GM12878 (cell line): Measurements from ENCODE around the gene TTC1. TPM values are rescaled to one million over a fixed set of nuclear protein-coding genes. Genes with fewer than 3 reads are reported as not detected.

ENCODE experiments used
- ATAC-seq: fragments of 200-7000 bp; cut with Tn5 transposase; 3 replicates; pipeline ENCODE4 v1.9.1; 2020; ENCODE audit warnings: mild to moderate bottlenecking, moderate library complexity
- BruUV-seq: library from RNA; stranded (reverse); fragments of 400-500 nt; replicated peaks from 2 replicates; lab custom pipeline; 2021; lab: Mats Ljungman, UMichigan
- CTCF ChIA-PET: fragments of 300-600 bp; sonication (Branson Sonifier 250); formaldehyde crosslinking; extraction: SDS; loops from one replicate; lab custom pipeline; 2021; ENCODE audit warnings: inconsistent platforms; lab: Yijun Ruan, JAX
- POLR2A ChIA-PET: fragments of 350-600 bp; formaldehyde crosslinking; extraction: SDS; loops from one replicate; lab custom pipeline; 2021; ENCODE audit warnings: inconsistent platforms; lab: Charles Lee
- RAD21 ChIA-PET: fragments of 300-600 bp; sonication (Branson Sonifier 250); formaldehyde crosslinking; loops from one replicate; lab custom pipeline; 2023; ENCODE audit warnings: antibody characterized with exemption; ENCODE audit not compliant: unreplicated experiment; lab: Charles Lee
- SMC1A ChIA-PET: fragments of 300-600 bp; sonication (Branson Sonifier 250); formaldehyde crosslinking; loops from one replicate; lab custom pipeline; 2023; ENCODE audit not compliant: unreplicated experiment, uncharacterized antibody; lab: Charles Lee
- DNase-seq: peaks from one replicate; pipeline ENCODE4 v3.0.0-alpha.2; 2011; ENCODE audit warnings: low read depth, low spot score
- FAIRE-seq: peaks from 3 replicates; lab custom pipeline; 2011; peaks lifted over from hg19 to GRCh38; lab: Jason Lieb, UNC
- H2AFZ ChIP-seq: 2 replicates; pipeline ENCODE4 v1.6.0; 2011; ENCODE audit warnings: low read depth, low read length, control low read depth; ENCODE audit not compliant: control insufficient read depth
- H3K27ac ChIP-seq: 2 replicates; pipeline ENCODE4 v1.5.1; 2011; ENCODE audit warnings: control low read depth; ENCODE audit not compliant: control insufficient read depth, insufficient read depth
- H3K27me3 ChIP-seq, 2 experiments: replicated peaks in 1 of 2; 2 replicates each; pipeline versions ENCODE4 v1.6.0 to v1.6.1; 2011; ENCODE audit warnings: low read length in 1 of 2; ENCODE audit not compliant: control insufficient read depth in 2 of 2, insufficient read depth in 2 of 2
- H3K36me3 ChIP-seq, 2 experiments: 2 replicates each; pipeline ENCODE4 v1.5.1; 2011; ENCODE audit warnings: low read length in 1 of 2; ENCODE audit not compliant: control insufficient read depth in 2 of 2, insufficient read depth in 2 of 2
- H3K4me1 ChIP-seq: 2 replicates; pipeline ENCODE4 v1.6.1; 2011; ENCODE audit warnings: mild to moderate bottlenecking, low read length, moderate library complexity, mixed read lengths; ENCODE audit not compliant: control insufficient read depth, insufficient read depth
- H3K4me2 ChIP-seq: 2 replicates; pipeline ENCODE4 v1.6.0; 2011; ENCODE audit warnings: control low read depth; ENCODE audit not compliant: control insufficient read depth, insufficient read depth
- H3K4me3 ChIP-seq: fragments of 200-600 bp; sonication (generic); 2 replicates; pipeline ENCODE4 v1.5.1; 2016
- H3K79me2 ChIP-seq: 2 replicates; pipeline ENCODE4 v1.6.0; 2011; ENCODE audit warnings: low read length; ENCODE audit not compliant: control insufficient read depth, insufficient read depth
- H3K9ac ChIP-seq: 2 replicates; pipeline ENCODE4 v1.8.0; 2011; ENCODE audit warnings: low read length, control low read depth, mixed read lengths; ENCODE audit not compliant: control insufficient read depth, insufficient read depth
- H3K9me3 ChIP-seq: replicated peaks from 3 replicates; pipeline ENCODE4 v1.5.1; 2011; ENCODE audit warnings: mild to moderate bottlenecking, low read length; ENCODE audit not compliant: control insufficient read depth, insufficient read depth
- H4K20me1 ChIP-seq: 2 replicates; pipeline ENCODE4 v1.6.0; 2011; ENCODE audit not compliant: control insufficient read depth, insufficient read depth
- ATF7 ChIP-seq: fragments of 450-650 bp; IDR thresholded peaks from 2 replicates; pipeline ENCODE4 v1.6.1; 2016; ENCODE audit warnings: low read depth, mild to moderate bottlenecking
- HCFC1 ChIP-seq: fragments of 150-350 bp; IDR thresholded peaks from 2 replicates; pipeline ENCODE4 v1.6.1; 2014; ENCODE audit warnings: low read length
- JUND ChIP-seq: IDR thresholded peaks from 2 replicates; pipeline ENCODE4 v1.6.1; 2012; ENCODE audit warnings: low read depth, mild to moderate bottlenecking, low read length, improper control_type of control experiment, moderate library complexity
- MAX ChIP-seq: IDR thresholded peaks from 2 replicates; pipeline ENCODE4 v1.6.1; 2012; ENCODE audit warnings: low read depth, low read length, improper control_type of control experiment
- MEF2B ChIP-seq: fragments of 450-650 bp; IDR thresholded peaks from 2 replicates; pipeline ENCODE4 v1.6.1; 2018; ENCODE audit warnings: mild to moderate bottlenecking, moderate library complexity; ENCODE audit not compliant: partially characterized antibody, poor library complexity, severe bottlenecking
- NBN ChIP-seq: fragments of 450-650 bp; IDR thresholded peaks from 2 replicates; pipeline ENCODE4 v1.6.1; 2016
- NFXL1 ChIP-seq: fragments of 450-650 bp; IDR thresholded peaks from 2 replicates; pipeline ENCODE4 v1.6.1; 2017; ENCODE audit warnings: antibody characterized with exemption, mild to moderate bottlenecking, borderline replicate concordance
- NFYB ChIP-seq: IDR thresholded peaks from 2 replicates; pipeline ENCODE4 v1.6.1; 2011; ENCODE audit warnings: low read depth, mild to moderate bottlenecking, low read length, improper control_type of control experiment, moderate library complexity; ENCODE audit not compliant: insufficient read depth
- POU2F2 ChIP-seq: IDR thresholded peaks from 3 replicates; pipeline ENCODE4 v1.6.1; 2011; ENCODE audit warnings: low read depth, mild to moderate bottlenecking, low read length, borderline replicate concordance
- TAF1 ChIP-seq: IDR thresholded peaks from 2 replicates; pipeline ENCODE4 v1.6.1; 2011; ENCODE audit warnings: mild to moderate bottlenecking, low read depth, low read length, borderline replicate concordance
- ZNF217 ChIP-seq: fragments of 450-650 bp; IDR thresholded peaks from 2 replicates; pipeline ENCODE4 v1.6.1; 2017; ENCODE audit warnings: antibody characterized with exemption, mild to moderate bottlenecking
- ZZZ3 ChIP-seq: IDR thresholded peaks from 2 replicates; pipeline ENCODE4 v1.6.1; 2011; ENCODE audit warnings: low read depth; ENCODE audit not compliant: control insufficient read depth, insufficient read length
- WGBS: methylation state at CpG from one replicate; pipeline ENCODE4 v1.1.6; 2016; ENCODE audit warnings: low lambda C conversion rate; ENCODE audit not compliant: insufficient replicate concordance, insufficient coverage; ENCODE audit errors: missing lambda C conversion rate; 5-methylcytosine and 5-hydroxymethylcytosine counted together
- in situ Hi-C: fragments of 300-500 bp; cut with MboI; formaldehyde crosslinking; loops from 9 replicates; pipeline ENCODE4 v1.14.3; 2018; ENCODE audit warnings: mixed read lengths
- intact Hi-C: fragments of 100-400 bp; cut with micrococcal nuclease; formaldehyde crosslinking; loops from one replicate; pipeline ENCODE4 v1.14.2; 2022; ENCODE audit not compliant: unreplicated experiment
- polyA plus RNA-seq, 11 experiments: library from polyadenylated mRNA; depleted of rRNA in 4 of 11; unstranded in 6 of 11; stranded (reverse) in 5 of 11; fragments of >200 nt; fragmentation: Nextera tagmentation in 4 of 11; fragmentation: Illumina TruSeq in 1 of 11; extraction: Ambion mirVana in 4 of 11; extraction: Trizol in 1 of 11; gene quantifications; 1 replicate in 1 of 11; 2 replicates in 10 of 11; pipeline versions ENCODE4 v1.2.1 to v1.2.3, GENCODE V29; 2011 to 2016; ENCODE audit warnings: inconsistent platforms in 2 of 11, missing spikeins in 2 of 11, low read depth in 1 of 11
- total RNA-seq, 4 experiments: library from RNA; depleted of rRNA in 3 of 4; stranded (reverse); fragments of >200 nt in 3 of 4; fragmentation: Illumina TruSeq in 1 of 4; extraction: Trizol in 1 of 4; gene quantifications; 2 replicates each; pipeline versions ENCODE4 v1.2.1 to v1.2.3, GENCODE V29; 2013 to 2021
- TF ChIP-seq, protein P1 (sequence below): IDR thresholded peaks from 2 replicates; pipeline ENCODE4 v1.6.1; 2011; ENCODE audit warnings: mild to moderate bottlenecking, low read depth, low read length, moderate library complexity; ENCODE audit not compliant: insufficient replicate concordance
- TF ChIP-seq, protein P2 (sequence below): IDR thresholded peaks from 2 replicates; pipeline ENCODE4 v1.6.1; 2011; ENCODE audit warnings: borderline replicate concordance, low read depth, mild to moderate bottlenecking, moderate library complexity, low read length; ENCODE audit not compliant: insufficient read depth, poor library complexity, severe bottlenecking

TTC1 gene
- total and polyA plus RNA-seq, 10 of the 15 experiments (the other 5 are each of a cell fraction or from before 2014, with no cell fraction given) = 46.6 to 160 (median 92.3) TPM

GRCh38 chr5:159961176-159962160, 47.5 kb upstream of the TTC1 start:
- intact Hi-C loops (no loop called here), in situ Hi-C loops (no loop called here)
- RAD21 ChIA-PET = no interaction called here
- Histone ChIP-seq H2AFZ (no peak overlapping the region), H3K27ac (no peak overlapping the region), H3K4me2 (no peak overlapping the region), H3K9ac (no peak overlapping the region), H3K4me3 (no peak overlapping the region), H3K79me2 (no peaks in the 10 kb centered on the region), H3K4me1 (no peaks in the 10 kb centered on the region), H4K20me1 (no peaks in the 10 kb centered on the region), H3K36me3 (no peaks in the 10 kb centered on the region)
- POLR2A ChIA-PET = no interaction called here
- no peak for FAIRE-seq
- 64% methylated on average over 8 of the region's 8 CpGs for WGBS
- CTCF ChIA-PET = interaction anchor here (1.7 kb wide), 2 partner anchors 9 to 26 kb away, joined by 4 read pairs; no protein-coding TSS in a partner anchor
- BruUV-seq = no TSS peak
- DNase-seq = no peak
- SMC1A ChIA-PET = interaction anchor here (0.8 to 1.7 kb wide), 3 partner anchors 13 to 805 kb away, joined by 3 to 4 read pairs (median 3); no protein-coding TSS in a partner anchor
- TF ChIP-seq, protein P1, sequence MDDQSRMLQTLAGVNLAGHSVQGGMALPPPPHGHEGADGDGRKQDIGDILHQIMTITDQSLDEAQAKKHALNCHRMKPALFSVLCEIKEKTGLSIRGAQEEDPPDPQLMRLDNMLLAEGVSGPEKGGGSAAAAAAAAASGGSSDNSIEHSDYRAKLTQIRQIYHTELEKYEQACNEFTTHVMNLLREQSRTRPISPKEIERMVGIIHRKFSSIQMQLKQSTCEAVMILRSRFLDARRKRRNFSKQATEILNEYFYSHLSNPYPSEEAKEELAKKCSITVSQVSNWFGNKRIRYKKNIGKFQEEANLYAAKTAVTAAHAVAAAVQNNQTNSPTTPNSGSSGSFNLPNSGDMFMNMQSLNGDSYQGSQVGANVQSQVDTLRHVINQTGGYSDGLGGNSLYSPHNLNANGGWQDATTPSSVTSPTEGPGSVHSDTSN = no peak
- TF ChIP-seq ATF7 = no peak
- TF ChIP-seq TAF1 = no peak
- TF ChIP-seq, protein P2, sequence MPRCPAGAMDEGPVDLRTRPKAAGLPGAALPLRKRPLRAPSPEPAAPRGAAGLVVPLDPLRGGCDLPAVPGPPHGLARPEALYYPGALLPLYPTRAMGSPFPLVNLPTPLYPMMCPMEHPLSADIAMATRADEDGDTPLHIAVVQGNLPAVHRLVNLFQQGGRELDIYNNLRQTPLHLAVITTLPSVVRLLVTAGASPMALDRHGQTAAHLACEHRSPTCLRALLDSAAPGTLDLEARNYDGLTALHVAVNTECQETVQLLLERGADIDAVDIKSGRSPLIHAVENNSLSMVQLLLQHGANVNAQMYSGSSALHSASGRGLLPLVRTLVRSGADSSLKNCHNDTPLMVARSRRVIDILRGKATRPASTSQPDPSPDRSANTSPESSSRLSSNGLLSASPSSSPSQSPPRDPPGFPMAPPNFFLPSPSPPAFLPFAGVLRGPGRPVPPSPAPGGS = no peak
- no peak for TF ChIP-seq MAX
- TF ChIP-seq NFYB = no peak
- no peak for TF ChIP-seq ZZZ3
- TF ChIP-seq ZNF217 = no peak
- TF ChIP-seq MEF2B = no peak
- TF ChIP-seq NFXL1 = no peak
- no peak for TF ChIP-seq POU2F2
- no peak for TF ChIP-seq HCFC1
- no peak for TF ChIP-seq JUND
- no peak for TF ChIP-seq NBN
- TF ChIP-seq, all 136 proteins: peak for 0
- Histone ChIP-seq H3K9me3 (no peaks in the 10 kb centered on the region), H3K27me3 (peaks cover 2 to 4% of the 10 kb centered on the region in 2 experiments; a peak in 1 of 4 replicates)
- no peak for ATAC-seq
